ENCODE data around the gene C19orf85.

DNA sequence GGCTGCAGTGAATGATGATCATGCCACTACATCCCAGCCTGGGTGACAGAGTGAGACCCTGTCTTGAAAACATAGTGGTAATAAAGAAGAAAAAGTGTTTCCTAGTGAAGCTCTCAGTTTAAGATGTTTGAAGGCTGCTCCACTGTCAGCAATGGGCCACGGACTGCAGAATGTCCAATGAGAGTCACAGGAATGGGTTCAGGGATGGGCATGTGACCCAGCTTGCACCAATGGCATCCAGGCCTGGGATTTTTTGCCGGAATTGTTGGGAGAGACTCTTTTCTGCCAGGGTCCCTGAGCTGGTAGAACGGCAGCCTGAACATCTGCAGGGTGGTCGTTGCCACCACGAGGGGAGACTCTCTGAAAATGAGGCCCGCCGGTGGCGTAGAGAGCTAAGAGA, 27.7 kb downstream of the C19orf85 start:
- TF ChIP-seq, protein P1, sequence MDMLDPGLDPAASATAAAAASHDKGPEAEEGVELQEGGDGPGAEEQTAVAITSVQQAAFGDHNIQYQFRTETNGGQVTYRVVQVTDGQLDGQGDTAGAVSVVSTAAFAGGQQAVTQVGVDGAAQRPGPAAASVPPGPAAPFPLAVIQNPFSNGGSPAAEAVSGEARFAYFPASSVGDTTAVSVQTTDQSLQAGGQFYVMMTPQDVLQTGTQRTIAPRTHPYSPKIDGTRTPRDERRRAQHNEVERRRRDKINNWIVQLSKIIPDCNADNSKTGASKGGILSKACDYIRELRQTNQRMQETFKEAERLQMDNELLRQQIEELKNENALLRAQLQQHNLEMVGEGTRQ (IDR thresholded peaks at IDR 0.05; ENCODE audit: borderline replicate concordance, low read depth, low read length), result no peak
- TF ChIP-seq MYC (IDR thresholded peaks at IDR 0.05; ENCODE audit: insufficient read depth, insufficient read length, insufficient replicate concordance, low read length, severe bottlenecking), result no peak
- TF ChIP-seq, protein P2, sequence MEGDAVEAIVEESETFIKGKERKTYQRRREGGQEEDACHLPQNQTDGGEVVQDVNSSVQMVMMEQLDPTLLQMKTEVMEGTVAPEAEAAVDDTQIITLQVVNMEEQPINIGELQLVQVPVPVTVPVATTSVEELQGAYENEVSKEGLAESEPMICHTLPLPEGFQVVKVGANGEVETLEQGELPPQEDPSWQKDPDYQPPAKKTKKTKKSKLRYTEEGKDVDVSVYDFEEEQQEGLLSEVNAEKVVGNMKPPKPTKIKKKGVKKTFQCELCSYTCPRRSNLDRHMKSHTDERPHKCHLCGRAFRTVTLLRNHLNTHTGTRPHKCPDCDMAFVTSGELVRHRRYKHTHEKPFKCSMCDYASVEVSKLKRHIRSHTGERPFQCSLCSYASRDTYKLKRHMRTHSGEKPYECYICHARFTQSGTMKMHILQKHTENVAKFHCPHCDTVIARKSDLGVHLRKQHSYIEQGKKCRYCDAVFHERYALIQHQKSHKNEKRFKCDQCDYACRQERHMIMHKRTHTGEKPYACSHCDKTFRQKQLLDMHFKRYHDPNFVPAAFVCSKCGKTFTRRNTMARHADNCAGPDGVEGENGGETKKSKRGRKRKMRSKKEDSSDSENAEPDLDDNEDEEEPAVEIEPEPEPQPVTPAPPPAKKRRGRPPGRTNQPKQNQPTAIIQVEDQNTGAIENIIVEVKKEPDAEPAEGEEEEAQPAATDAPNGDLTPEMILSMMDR (IDR thresholded peaks at IDR 0.05 in 2 of 3, conservative IDR thresholded peaks at IDR 0.05 in 1 of 3; ENCODE audit: control insufficient read depth in 2 of 3, extremely low read depth in 1 of 3, insufficient read depth in 1 of 3, low read depth in 3 of 3, low read length in 3 of 3), result no peak
- no peak for TF ChIP-seq POLR2AphosphoS5 (IDR thresholded peaks at IDR 0.05; ENCODE audit: low read length)
- TF ChIP-seq RELA (IDR thresholded peaks at IDR 0.05; ENCODE audit: borderline replicate concordance, partially characterized antibody), result no peak
- TF ChIP-seq, protein P3, sequence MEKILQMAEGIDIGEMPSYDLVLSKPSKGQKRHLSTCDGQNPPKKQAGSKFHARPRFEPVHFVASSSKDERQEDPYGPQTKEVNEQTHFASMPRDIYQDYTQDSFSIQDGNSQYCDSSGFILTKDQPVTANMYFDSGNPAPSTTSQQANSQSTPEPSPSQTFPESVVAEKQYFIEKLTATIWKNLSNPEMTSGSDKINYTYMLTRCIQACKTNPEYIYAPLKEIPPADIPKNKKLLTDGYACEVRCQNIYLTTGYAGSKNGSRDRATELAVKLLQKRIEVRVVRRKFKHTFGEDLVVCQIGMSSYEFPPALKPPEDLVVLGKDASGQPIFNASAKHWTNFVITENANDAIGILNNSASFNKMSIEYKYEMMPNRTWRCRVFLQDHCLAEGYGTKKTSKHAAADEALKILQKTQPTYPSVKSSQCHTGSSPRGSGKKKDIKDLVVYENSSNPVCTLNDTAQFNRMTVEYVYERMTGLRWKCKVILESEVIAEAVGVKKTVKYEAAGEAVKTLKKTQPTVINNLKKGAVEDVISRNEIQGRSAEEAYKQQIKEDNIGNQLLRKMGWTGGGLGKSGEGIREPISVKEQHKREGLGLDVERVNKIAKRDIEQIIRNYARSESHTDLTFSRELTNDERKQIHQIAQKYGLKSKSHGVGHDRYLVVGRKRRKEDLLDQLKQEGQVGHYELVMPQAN (conservative IDR thresholded peaks at IDR 0.05), result no peak
- no peak for TF ChIP-seq HDAC2 (IDR thresholded peaks at IDR 0.05)

Measured in GM12878 (cell line).